ENCODE measurements around the gene PNMA8A. TPM values are rescaled to one million over a fixed set of nuclear protein-coding genes. Genes with fewer than 3 reads are reported as not detected.

PNMA8A gene
- total and polyA plus RNA-seq, 10 of the 15 experiments (the other 5 are each of a cell fraction or from before 2014, with no cell fraction given): 0.02 to 0.28 (median 0.16) TPM

- POLR2A ChIA-PET: no interaction called here
- H2AFZ ChIP-seq (ENCODE audit: control insufficient read depth, low read depth, low read length): no peak overlapping the region
- H3K4me1 ChIP-seq (ENCODE audit: control insufficient read depth, insufficient read depth, low read length): no peaks in the 10 kb centered on the region
- WGBS (ENCODE audit: insufficient coverage, insufficient replicate concordance, low lambda C conversion rate, missing lambda C conversion rate): 3% methylated on average over 4 of the region's 4 CpGs
- SMC1A ChIA-PET (ENCODE audit: uncharacterized antibody, unreplicated experiment): no interaction called here
- peaks cover under 1% of the 10 kb centered on the region; the same call in 2 of the 3 replicates for H3K9me3 ChIP-seq (replicated peaks; ENCODE audit: control insufficient read depth, insufficient read depth, low read length)
- H3K27ac ChIP-seq (ENCODE audit: control insufficient read depth, insufficient read depth): no peak overlapping the region
- RAD21 ChIA-PET (ENCODE audit: unreplicated experiment): no interaction called here
- TF ChIP-seq SPI1 (IDR thresholded peaks at IDR 0.05; ENCODE audit: borderline replicate concordance, insufficient read depth, low read depth, low read length) (peak; percentile 35; the same call in 1 of the 2 replicates), MLLT1 (IDR thresholded peaks at IDR 0.05) (no peak), NBN (IDR thresholded peaks at IDR 0.05) (no peak), NR2C2 (IDR thresholded peaks at IDR 0.05; ENCODE audit: borderline replicate concordance, control insufficient read depth, insufficient read length, low read depth) (no peak)
- ATAC-seq (no peak), DNase-seq (ENCODE audit: low read depth, low spot score) (no peak), FAIRE-seq (no peak)
- in situ Hi-C loops (cut with MboI): no loop called here
- H3K4me3 ChIP-seq: no peak overlapping the region
- BruUV-seq (replicated peaks): no TSS peak
- H3K9ac ChIP-seq (ENCODE audit: control insufficient read depth, insufficient read depth, low read length): no peak overlapping the region
- no peaks in the 10 kb centered on the region for H4K20me1 ChIP-seq (ENCODE audit: control insufficient read depth, insufficient read depth)
- peaks cover 4 to 6% of the 10 kb centered on the region in 2 experiments for H3K27me3 ChIP-seq (replicated peaks in 1 of 2; ENCODE audit: control insufficient read depth in 2 of 2, insufficient read depth in 2 of 2, low read length in 1 of 2)
- CTCF ChIA-PET: no interaction called here
- no peaks in the 10 kb centered on the region for H3K79me2 ChIP-seq (ENCODE audit: control insufficient read depth, insufficient read depth, low read length)
- no peaks in the 10 kb centered on the region for H3K36me3 ChIP-seq (ENCODE audit: control insufficient read depth in 2 of 2, insufficient read depth in 2 of 2, low read length in 1 of 2)
- no peak overlapping the region for H3K4me2 ChIP-seq (ENCODE audit: control insufficient read depth, insufficient read depth)
- intact Hi-C loops (cut with micrococcal nuclease; ENCODE audit: unreplicated experiment): no loop called here
Observed at GRCh38 chr19:46499692-46500091, 28.3 kb upstream of the PNMA8A start.

DNA sequence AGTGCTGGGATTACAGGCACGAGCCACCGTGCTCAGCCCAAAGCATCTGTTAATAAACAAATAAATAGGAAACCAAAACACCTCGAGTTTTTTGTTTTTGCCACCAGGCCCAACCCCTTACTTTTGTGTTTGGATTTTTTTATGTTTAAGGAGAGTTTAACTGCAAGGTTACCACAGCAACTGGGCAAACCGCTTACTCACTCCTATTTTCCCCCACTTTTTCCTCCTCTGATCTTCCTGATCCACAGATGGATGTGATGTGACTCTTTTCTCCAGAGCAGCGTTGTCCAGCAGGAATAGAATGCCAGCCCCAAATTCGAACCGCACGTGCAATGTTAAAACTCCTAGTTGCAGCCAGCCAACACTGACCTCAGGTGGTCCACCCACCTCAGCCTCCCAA is 26.4 kb upstream of the PNMA8A start:
- ATAC-seq: no peak
- no peaks in the 10 kb centered on the region for H3K79me2 ChIP-seq (ENCODE audit: control insufficient read depth, insufficient read depth, low read length)
- intact Hi-C loops (cut with micrococcal nuclease; ENCODE audit: unreplicated experiment): no loop called here
- no peaks in the 10 kb centered on the region for H3K4me1 ChIP-seq (ENCODE audit: control insufficient read depth, insufficient read depth, low read length)
- ChIA-PET RAD21 (ENCODE audit: unreplicated experiment) (no interaction called here), CTCF (no interaction called here), SMC1A (ENCODE audit: uncharacterized antibody, unreplicated experiment) (no interaction called here), POLR2A (no interaction called here)
- TF ChIP-seq ZBTB11 (CRISPR knock-in tag; IDR thresholded peaks at IDR 0.05): no peak
- no peak for TF ChIP-seq RUNX3 (IDR thresholded peaks at IDR 0.05; ENCODE audit: low read length)
- no peak for TF ChIP-seq ETV6 (conservative IDR thresholded peaks at IDR 0.05 in 1 of 2, IDR thresholded peaks at IDR 0.05 in 1 of 2; ENCODE audit: borderline replicate concordance in 1 of 2, low read depth in 1 of 2)
- H4K20me1 ChIP-seq (ENCODE audit: control insufficient read depth, insufficient read depth): no peaks in the 10 kb centered on the region
- H3K4me3 ChIP-seq: no peak overlapping the region
- no peak overlapping the region for H3K27ac ChIP-seq (ENCODE audit: control insufficient read depth, insufficient read depth)
- no peak overlapping the region for H2AFZ ChIP-seq (ENCODE audit: control insufficient read depth, low read depth, low read length)
- no peak for DNase-seq (ENCODE audit: low read depth, low spot score)
- in situ Hi-C loops (cut with MboI): no loop called here
- WGBS (ENCODE audit: insufficient coverage, insufficient replicate concordance, low lambda C conversion rate, missing lambda C conversion rate): 47% methylated on average over 8 of the region's 8 CpGs
- no peak overlapping the region for H3K4me2 ChIP-seq (ENCODE audit: control insufficient read depth, insufficient read depth)
- no TSS peak for BruUV-seq (replicated peaks)
- peaks cover 13% of the 10 kb centered on the region in 2 experiments for H3K27me3 ChIP-seq (replicated peaks in 1 of 2; ENCODE audit: control insufficient read depth in 2 of 2, insufficient read depth in 2 of 2, low read length in 1 of 2)
- H3K36me3 ChIP-seq (ENCODE audit: control insufficient read depth in 2 of 2, insufficient read depth in 2 of 2, low read length in 1 of 2): no peaks in the 10 kb centered on the region
- H3K9ac ChIP-seq (ENCODE audit: control insufficient read depth, insufficient read depth, low read length): no peak overlapping the region
- no peaks in the 10 kb centered on the region for H3K9me3 ChIP-seq (replicated peaks; ENCODE audit: control insufficient read depth, insufficient read depth, low read length)
- FAIRE-seq: no peak

All from GM12878 (cell line).